HG02943 (cell line): Measurements from ENCODE around the gene HOXC13.

Experiments
- ATAC-seq: cut with Tn5 transposase; IDR thresholded peaks from one replicate; pipeline ENCODE4 v1.9.1; 2021; ENCODE audit warnings: mild to moderate bottlenecking, low read depth, moderate library complexity; ENCODE audit not compliant: unreplicated experiment

The HOXC13 gene

DNA sequence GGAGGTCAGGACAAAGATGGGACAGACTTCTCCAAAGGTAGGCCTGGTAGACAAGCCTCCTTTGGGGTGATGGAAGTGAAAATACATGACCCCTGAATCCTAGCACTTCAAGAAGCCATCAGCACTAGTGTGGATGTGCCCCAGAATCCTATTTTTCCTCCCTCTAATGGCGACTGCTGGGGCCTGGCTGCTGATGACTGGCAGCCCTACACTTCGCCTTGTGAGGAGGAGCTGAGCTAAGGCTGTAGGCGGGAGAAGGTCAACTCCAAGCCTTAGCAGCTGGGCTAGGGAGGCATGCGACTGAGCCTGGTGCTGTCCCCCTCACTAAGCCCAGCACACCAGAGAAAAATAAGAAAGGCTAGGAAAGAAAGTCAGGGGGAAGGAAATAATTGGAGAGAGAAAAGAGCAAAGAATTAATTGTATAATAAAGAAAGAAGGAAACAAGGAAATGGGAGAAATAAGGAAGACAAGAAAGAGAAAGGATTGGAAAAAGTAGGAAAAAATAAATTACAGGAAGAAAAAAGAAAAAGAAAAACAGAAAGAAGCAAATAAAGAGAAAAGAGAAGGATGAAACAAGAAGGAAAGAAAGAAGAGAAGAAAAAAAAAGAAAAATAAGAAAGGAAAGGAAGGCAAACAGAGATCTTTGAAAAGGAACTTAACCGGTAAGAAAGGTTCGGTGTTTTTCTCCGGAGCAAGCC, 41.6 kb downstream of the HOXC13 start:
- no peak for ATAC-seq

DNA sequence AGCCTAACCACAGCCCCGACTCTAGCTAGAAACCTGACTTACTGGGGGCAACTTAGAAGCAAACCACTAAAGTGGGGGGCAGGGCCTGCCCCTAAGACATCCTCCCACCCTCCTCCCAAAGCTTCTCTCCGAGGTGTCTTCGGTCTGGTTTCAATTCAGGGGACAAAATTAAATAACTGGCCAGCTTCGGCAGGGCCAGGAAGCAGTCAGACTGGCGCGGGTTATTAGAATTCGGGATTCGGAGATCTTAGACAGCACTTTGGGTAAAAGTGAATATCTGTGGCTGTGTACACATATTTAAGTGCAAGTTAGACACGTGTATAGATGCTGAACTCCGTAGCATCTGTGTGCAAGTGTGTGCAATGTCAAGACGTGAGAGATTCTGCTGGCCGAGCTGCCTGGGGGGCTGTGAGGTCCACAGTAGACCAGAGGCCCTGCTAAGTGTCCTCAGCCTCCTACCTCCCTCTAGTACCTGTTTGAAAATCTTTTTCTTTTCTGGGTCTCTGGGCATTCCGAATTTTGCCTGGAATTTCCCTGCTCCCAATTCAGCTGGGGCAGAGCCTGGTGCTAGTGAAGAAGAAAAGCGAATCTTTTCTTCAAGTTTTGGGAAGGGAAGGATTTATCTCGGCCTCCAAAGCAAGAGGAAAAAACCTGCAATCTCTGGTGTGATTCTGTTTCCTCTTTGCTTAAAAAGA, 42.3 kb downstream of the HOXC13 start:
- no peak for ATAC-seq

DNA sequence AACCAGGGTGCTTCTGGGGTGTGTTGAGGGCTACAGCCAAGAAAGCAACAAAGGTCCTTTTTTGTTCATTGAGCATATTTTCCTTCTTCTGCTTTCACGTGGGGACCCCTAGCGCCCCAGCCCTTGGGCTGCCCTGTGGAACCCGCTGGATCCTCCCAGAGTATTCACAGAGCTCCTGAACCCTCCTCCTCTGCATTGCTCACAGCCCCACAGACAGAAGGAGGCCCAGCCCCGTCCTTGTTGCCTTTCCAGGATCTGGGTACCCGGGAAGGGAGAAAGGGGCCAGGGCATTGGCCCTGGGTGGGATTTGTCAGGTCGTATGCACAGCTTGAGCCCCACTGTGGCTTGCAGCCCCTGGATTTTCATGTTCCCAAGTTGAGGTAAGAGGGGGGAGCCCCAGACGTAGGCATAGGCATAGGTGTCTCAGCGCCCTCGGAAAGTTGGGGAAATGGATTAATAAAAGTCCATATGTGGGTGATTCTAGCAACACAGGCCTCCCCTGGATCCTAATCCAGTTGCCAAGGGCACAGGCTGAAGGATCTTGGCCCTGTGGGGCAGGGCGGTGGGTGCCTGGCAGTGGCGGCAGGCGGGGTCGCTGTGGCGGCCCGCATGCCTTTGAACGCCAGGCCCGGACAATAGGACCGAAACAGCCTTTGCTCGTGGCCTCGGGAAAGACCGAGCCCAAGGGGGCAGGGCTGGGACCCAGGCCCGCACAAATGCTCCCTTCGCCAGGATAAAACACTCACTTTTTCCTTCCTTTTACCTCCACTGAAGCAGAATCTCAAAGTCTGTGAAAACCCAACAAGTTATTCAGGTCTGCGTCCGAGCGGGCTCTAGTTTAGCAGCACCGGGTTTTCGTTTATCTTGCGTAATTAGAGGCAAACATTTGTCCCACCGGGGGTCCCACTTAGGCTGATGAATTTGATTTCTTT, 43.3 kb downstream of the HOXC13 start:
- no peak for ATAC-seq

DNA sequence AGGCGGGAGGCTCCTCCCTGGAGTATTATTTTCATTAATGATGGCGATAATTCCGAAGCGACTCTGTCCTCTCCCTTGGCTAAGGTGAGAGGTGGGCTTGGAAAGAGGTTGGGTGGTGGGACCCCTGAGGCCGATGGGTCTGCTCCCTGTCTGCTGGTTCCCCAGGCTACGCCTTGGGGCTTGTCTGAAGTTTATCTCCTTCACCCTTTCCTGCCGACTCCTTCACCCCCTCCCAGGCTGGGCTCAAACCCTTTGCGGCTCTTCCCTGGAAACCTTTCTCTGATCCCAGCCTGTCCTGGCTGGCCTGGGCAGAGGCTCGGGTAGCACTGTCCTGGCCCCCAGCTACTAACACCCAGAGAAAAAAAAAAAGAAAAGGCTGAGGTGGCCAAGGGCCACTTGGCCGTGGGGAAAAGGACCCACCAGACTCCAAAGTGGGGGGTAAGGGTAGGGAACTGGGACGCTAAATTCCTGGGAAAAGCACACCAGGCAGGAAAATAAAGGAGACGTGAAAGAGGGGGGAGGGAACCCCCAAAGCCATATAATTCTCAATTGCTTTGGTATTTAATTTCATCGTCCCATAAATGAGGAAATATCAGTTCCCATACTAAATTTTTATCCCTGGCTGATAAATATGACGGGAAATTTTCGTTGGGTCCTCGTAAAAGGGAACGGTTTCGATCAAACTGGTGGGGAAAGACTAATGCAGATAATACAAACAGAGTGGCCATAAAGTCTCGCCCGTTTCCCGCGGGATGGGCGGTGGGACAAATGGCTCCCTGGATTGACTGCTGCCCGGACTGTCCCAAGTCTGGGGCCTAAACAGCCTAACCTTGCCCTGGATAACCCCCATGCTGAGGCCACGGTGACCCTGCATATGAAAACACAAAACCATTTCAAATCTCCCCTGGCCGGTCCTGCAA, 44.3 kb downstream of the HOXC13 start:
- no peak for ATAC-seq

DNA sequence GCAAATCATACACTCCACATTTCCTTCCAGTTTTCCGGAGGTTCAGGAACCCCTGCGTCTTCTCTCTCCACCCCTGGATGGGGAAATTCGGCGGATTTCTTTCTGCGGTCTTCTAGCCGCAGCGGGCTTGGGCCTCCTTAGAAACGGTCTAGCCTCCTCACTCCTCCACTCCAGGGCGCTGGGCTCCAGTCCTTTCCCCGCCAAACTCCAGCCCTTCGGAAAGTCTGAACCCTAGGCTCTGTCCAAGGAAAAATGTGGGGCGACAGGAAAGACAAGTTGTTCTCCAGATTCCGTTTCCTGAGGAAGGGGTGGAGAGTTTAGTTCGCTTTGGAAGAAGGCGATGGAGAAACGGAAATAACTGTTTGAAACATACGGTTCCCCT, 44.9 kb downstream of the HOXC13 start:
- ATAC-seq, result no peak

DNA sequence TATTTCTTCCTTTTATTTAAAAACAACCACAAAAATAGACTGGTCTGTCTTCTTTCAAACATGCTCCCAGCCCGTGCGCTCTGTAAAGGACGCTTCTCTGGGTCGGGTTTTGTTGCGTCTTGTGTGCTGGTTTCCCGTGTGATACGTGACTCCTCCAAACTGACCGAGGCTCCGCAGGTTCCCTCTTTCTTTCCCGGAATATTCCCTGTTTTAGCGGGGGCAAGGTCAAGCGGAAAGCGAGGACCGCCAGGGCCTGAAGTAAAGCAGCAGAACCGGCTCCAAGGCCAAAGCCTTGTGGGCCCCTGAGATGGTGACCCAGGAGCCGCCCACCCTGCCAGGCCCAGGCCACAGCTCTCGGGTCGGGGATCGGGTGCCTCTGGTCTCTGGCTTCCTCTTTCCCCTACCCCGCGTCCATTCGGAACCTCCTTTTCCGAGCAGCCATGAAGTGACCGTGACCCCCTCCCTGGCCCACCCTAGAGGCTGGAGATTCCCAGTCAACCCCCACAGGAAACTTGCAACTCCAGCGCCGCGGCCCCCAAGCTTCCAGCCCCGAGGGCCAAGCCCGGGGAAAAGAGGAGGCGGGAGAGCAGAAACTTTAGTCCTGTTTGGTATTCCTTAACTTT, 45.4 kb downstream of the HOXC13 start:
- ATAC-seq, result no peak

DNA sequence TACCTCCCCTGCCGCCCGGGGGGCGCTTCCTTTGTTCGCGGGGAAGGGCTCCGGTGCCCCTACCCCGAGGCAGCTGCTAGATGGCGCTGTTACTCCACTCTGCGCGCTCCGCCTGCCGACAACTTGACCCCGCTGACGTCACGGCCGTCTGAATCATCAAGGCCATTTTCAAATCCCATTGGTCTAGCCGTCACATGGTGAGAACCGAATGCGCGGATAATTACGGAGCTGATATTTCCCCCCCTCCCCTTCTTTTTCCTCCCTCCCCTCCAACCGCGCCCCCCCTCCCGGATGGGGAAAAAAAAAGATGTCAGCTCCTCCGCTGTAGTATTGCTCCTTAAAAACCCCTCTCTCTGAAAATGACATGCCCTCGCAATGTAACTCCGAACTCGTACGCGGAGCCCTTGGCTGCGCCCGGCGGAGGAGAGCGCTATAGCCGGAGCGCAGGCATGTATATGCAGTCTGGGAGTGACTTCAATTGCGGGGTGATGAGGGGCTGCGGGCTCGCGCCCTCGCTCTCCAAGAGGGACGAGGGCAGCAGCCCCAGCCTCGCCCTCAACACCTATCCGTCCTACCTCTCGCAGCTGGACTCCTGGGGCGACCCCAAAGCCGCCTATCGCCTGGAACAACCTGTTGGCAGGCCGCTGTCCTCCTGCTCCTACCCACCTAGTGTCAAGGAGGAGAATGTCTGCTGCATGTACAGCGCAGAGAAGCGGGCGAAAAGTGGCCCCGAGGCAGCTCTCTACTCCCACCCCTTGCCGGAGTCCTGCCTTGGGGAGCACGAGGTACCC, 46.5 kb downstream of the HOXC13 start, which contains the start of gene HOXC10:
Gene HOXC10 (plus strand): TSS at position 246 of the 791 bp plus-strand sequence. CDS start 114 bp downstream, at position 360.
- no peak for ATAC-seq

DNA sequence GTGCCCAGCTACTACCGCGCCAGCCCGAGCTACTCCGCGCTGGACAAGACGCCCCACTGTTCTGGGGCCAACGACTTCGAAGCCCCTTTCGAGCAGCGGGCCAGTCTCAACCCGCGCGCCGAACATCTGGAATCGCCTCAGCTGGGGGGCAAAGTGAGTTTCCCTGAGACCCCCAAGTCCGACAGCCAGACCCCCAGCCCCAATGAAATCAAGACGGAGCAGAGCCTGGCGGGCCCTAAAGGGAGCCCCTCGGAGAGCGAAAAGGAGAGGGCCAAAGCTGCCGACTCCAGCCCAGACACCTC, 47.0 kb downstream of the HOXC13 start:
- ATAC-seq, result no peak

DNA sequence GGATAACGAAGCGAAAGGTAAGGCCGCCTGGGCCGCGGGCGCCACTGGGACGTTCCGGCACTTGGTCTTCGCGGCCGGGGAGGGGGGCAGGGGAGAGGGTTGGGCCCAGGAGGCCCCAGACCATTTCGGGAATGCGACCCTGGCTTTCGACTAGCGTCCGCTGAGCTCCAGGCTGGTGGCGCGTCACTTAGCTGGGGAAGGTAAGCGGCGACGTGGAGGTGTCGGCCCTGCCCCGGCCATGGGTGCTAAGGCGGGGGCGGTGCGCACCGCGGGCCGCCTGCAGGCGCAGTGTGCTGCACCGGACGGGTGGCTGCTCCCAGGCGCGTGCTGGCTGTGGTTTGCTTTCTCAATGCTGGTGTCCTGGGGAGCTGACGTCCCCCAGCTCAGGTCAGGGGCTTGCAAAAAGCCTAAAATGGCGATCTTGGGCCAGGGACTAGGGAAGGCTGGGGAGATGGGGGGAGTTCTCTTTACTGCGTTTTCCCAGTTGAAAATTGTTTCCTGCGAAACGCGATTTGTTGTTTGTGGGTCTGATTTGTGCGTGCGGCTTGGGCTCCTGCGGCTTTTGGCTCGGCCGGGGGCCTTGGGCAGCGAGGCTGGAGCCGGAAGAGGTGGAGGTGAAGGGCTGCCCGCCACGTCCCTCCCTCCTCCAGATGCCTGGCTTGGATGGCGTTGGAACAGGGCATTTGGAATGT, 47.5 kb downstream of the HOXC13 start:
- ATAC-seq, result no peak

DNA sequence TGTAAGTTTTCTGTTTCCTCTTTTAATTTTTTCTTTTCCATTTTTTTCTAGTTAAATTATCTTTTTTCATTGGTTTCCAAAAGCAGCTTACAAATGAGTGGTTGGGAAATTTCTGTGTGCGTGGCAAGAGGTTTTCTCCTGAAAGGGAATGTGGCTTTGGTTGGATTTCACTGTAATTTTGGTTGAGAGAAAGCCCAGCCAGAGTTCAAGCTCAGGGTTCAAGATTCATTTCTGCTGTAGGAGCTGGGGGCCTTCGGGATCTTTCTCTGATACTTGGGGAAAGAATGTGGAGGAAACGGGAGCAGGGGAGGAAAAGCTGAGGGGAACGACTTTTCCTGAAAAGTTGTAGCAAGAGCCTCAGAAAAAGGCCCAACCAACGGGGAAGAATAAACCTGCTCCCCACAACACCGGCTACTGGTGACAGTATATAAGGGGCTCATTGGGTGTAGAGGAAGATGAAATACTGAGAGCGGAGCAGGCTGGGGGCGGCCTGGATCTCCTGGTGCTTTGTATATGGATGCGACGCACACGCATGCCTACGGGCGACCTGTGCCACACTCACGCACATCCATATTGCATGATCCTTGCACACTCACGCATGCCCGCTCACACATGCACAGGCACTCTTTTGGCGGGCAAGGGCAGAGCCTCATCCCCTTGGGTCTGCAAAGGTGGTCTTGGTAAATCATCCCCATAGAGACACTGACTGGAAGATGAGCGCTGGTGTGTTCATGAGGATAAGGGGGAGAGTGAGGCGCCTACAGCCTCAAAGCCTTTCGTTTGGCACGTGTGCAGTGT, 48.3 kb downstream of the HOXC13 start:
- no peak for ATAC-seq

DNA sequence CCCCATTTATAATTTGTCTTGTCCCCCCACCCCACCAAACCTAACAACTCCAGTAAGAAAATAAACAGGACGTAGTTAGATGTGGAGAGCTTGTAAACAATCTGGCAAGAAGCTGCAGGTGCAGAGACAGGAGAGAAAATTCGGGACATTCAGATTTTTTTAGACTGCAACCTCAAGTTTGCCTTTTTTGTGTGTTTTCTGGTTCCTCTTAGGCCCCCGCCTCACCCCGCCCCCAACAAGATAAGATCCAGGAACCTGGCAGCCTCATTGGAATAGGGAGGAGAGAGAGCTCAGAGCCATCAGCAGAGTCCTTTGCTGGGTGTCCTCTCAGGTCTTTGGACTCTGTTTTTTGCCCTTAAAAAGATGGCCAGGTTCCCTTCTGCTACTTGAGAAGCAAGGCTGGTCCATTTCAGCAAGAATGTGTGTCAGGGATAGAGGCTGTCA, 49.2 kb downstream of the HOXC13 start:
- ATAC-seq, result no peak

DNA sequence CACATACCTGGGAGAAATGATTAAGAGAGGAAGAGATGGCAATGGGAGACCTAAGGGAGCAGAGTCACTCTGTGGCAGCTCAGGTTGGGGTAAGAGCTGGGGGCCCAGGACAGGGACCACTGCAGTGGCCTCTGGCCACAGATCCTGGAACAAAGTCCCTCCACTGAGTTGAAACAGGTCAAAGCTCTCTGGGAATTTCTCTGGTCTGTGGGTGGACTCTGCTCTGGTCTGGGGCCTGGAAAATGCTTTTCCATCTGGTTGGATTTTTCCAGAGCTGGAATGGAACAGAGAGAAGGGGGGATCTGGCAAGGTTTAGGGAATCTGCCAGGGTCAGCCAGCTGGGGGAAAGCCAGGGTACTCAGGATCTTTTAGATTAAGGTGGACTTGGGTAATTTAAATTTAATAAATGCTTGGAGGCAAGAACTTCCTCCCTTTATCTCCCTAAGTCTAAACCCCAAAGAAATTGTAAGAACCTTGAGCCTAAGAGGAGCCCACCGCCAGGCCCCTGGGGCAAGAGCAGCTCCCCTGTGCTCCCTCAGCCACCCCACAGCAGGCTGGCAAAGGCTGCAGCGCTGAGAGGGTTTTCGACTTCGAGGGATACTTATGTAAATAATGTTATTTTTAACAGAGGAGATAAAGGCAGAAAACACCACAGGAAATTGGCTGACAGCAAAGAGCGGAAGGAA, 50.1 kb downstream of the HOXC13 start:
- ATAC-seq, result no peak

DNA sequence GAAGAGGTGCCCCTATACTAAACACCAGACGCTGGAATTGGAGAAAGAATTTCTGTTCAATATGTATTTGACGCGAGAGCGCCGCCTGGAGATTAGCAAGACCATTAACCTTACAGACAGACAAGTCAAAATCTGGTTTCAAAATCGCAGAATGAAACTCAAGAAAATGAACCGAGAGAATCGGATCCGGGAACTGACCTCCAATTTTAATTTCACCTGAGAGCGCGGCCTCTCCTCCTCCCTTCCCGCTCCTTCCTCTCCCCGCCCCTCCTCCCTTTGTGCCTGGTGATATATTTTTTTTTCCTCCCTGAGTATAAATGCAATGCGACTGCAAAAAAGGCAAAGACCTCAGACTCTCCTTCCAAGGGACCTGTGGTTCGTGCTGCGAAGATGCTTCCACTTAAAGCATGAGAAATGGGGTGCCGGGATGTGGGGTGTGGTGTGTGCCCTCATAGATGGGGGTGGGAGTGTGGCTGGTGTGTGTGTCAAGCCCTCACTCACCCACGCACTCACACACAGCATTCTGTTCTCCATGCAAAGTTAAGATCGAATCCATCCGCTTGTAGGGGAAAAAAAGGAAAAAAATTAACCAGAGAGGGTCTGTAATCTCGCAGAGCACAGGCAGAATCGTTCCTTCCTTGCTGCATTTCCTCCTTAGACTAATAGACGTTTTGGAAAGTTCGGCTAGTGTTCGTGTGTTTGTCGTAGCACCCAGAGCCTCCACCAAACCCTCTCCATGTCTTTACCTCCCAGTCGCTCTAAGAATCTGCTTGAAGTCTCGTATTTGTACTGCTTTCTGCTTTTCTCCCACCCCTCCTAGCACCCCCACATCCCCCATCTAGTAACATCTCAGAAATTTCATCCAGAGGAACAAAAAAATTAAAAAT, 50.8 kb downstream of the HOXC13 start:
- ATAC-seq, result no peak

DNA sequence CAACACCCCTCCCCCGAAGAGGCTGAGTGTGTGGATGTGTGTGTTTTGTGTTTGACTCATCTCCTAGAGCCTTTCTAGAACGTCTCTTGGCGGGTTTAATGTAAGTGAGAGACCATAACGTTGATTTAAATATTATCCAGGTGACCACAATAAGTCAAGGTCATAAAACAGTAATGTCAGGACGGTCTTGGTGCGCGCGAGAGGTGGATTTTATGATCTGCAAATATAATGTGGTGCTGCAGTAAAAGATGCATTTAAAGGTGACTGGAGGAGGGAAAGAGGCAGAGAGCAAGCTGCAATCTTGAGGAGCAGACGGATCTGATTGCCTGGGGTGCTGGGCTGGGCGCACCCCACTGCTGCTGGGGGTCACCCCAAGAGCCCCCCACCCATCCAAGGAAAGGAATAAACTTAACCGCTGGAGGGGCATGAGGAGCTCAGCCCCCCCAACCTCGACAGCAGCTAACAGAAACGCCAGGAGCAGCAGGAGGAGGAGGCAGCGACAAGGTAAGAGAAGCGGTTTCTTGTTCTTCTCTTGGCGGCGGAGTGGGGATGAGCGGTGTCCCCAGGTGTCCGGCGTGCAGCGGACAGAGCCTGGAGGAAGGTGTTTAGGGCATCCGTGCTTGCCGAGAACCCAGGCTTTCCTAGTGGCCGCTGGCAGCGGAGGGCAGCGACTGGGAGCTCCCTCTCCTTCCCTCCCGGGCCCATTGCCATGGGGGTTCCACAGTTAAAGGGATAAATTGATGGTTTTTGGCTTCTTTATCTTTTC, 51.9 kb downstream of the HOXC13 start:
- no peak for ATAC-seq

DNA sequence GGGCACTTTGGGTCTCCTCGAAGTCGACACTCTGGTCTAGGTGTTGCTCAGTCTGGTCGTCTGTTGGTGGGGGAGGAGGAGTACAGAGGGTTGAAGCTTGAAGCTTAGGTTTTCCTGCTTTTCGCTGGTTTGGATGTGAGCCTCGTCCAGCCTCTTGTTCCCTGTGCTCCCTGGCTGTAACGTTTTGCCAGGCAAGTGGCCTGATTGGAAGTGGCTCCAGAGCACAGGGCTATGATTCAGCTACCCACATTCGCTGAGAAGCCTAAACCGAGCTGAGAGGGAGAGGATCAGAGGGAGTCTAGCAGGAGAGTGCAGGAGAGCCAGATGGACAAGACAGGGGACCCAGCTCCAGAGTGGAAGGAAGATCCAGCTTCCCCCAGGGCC, 52.4 kb downstream of the HOXC13 start:
- no peak for ATAC-seq
